A549 (cell line): ENCODE measurements around the gene TFCP2. TPM values are rescaled to one million over a fixed set of nuclear protein-coding genes. Genes with fewer than 3 reads are reported as not detected.

Source experiments
- ATAC-seq, 2 experiments: fragments of 200-7000 bp in 1 of 2; fragments of >200 bp in 1 of 2; cut with Nextera tagmentation in 1 of 2; cut with Tn5 transposase in 1 of 2; 3 replicates each; pipeline versions ENCODE4 v1.8.0 to v1.9.1; 2018 to 2020; ENCODE audit warnings: mild to moderate bottlenecking in 1 of 2, moderate library complexity in 1 of 2
- CTCF ChIA-PET: fragments of 300-600 bp; sonication (Branson Sonifier 250); formaldehyde crosslinking; extraction: SDS; loops from one replicate; lab custom pipeline; 2021; ENCODE audit warnings: antibody characterized with exemption, inconsistent platforms; lab: Yijun Ruan, JAX
- POLR2A ChIA-PET: fragments of 350-600 bp; formaldehyde crosslinking; extraction: SDS; loops from one replicate; lab custom pipeline; 2021; ENCODE audit warnings: antibody characterized with exemption, inconsistent platforms; lab: Yijun Ruan, JAX
- DNase-seq, 2 experiments: peaks; one replicate each; pipeline versions ENCODE4 v3.0.0 to v3.0.0-alpha.2; 2011 to 2016; ENCODE audit warnings: low read depth in 1 of 2, low spot score in 1 of 2
- FAIRE-seq: peaks from 2 replicates; lab custom pipeline; 2011; peaks lifted over from hg19 to GRCh38; lab: Jason Lieb, UNC
- H3K27ac ChIP-seq, 2 experiments: fragments of >200 bp; sonication (Bioruptor Twin); formaldehyde crosslinking; 3 replicates each; pipeline ENCODE4 v1.5.1; 2016 to 2017
- H3K4me1 ChIP-seq: fragments of >200 bp; sonication (Bioruptor Twin); formaldehyde crosslinking; 3 replicates; pipeline ENCODE4 v1.6.1; 2016
- H3K4me2 ChIP-seq: fragments of >200 bp; sonication (Bioruptor Twin); formaldehyde crosslinking; 3 replicates; pipeline ENCODE4 v1.6.1; 2016
- H3K4me3 ChIP-seq: fragments of >200 bp; sonication (Bioruptor Twin); formaldehyde crosslinking; 3 replicates; pipeline ENCODE4 v1.5.1; 2016
- H3K9me3 ChIP-seq: fragments of >200 bp; sonication (Bioruptor Twin); formaldehyde crosslinking; 3 replicates; pipeline ENCODE4 v1.6.1; 2016
- BHLHE40 ChIP-seq: IDR thresholded peaks from 2 replicates; pipeline ENCODE4 v1.6.1; 2012; ENCODE audit warnings: low read depth, low read length, inconsistent platforms
- EHF ChIP-seq: fragments of 250-450 bp; sonication (Bioruptor Pico); IDR thresholded peaks from 2 replicates; pipeline ENCODE4 v1.5.0; 2020; ENCODE audit warnings: mild to moderate bottlenecking
- EHMT2 ChIP-seq: fragments of 200-600 bp; sonication (generic); IDR thresholded peaks from 2 replicates; pipeline ENCODE4 v1.6.1; 2016; ENCODE audit warnings: antibody characterized with exemption, low read depth, mild to moderate bottlenecking, moderate library complexity
- FOSL2 ChIP-seq, 2 experiments: fragments of 450-650 bp in 1 of 2; fragments of >200 bp in 1 of 2; sonication (Bioruptor Twin) in 1 of 2; formaldehyde crosslinking; IDR thresholded peaks; 2 replicates each; pipeline versions ENCODE4 v1.5.0 to v1.6.1; 2016 to 2020; ENCODE audit warnings: mild to moderate bottlenecking in 1 of 2, moderate library complexity in 1 of 2
- FOXS1 ChIP-seq: fragments of 250-450 bp; sonication (Bioruptor Pico); IDR thresholded peaks from 2 replicates; pipeline ENCODE4 v1.5.0; 2020; ENCODE audit warnings: mild to moderate bottlenecking, moderate library complexity
- GATA3 ChIP-seq: IDR thresholded peaks from 2 replicates; pipeline ENCODE4 v1.6.1; 2012; ENCODE audit warnings: borderline replicate concordance
- HEYL ChIP-seq: fragments of 250-450 bp; sonication (Bioruptor Pico); IDR thresholded peaks from 2 replicates; pipeline ENCODE4 v1.8.0; 2021; ENCODE audit warnings: mild to moderate bottlenecking, moderate library complexity
- HOXB13 ChIP-seq: fragments of 250-450 bp; sonication (Bioruptor Pico); IDR thresholded peaks from 2 replicates; pipeline ENCODE4 v1.5.0; 2020; ENCODE audit warnings: low read depth, mild to moderate bottlenecking, moderate library complexity
- HOXB5 ChIP-seq: fragments of 250-450 bp; sonication (Bioruptor Pico); IDR thresholded peaks from 2 replicates; pipeline ENCODE4 v1.5.0; 2020; ENCODE audit warnings: mild to moderate bottlenecking, moderate library complexity
- JUN ChIP-seq, 2 experiments: fragments of >200 bp; sonication (Bioruptor Twin); formaldehyde crosslinking; IDR thresholded peaks; 2 replicates in 1 of 2; 3 replicates in 1 of 2; pipeline ENCODE4 v1.6.1; 2016 to 2017
- MAZ ChIP-seq: fragments of 150-350 bp; IDR thresholded peaks from 2 replicates; pipeline ENCODE4 v1.6.1; 2014; ENCODE audit warnings: antibody characterized with exemption, low read depth, low read length, borderline replicate concordance
- PHF8 ChIP-seq: fragments of 200-600 bp; sonication (generic); IDR thresholded peaks from 2 replicates; pipeline ENCODE4 v1.6.1; 2016; ENCODE audit warnings: low read depth, mild to moderate bottlenecking, antibody characterized with exemption, moderate library complexity, borderline replicate concordance
- POLR2A ChIP-seq: IDR thresholded peaks from 2 replicates; pipeline ENCODE4 v1.6.1; 2012; ENCODE audit warnings: mild to moderate bottlenecking, low read length
- RARB ChIP-seq: fragments of 250-450 bp; sonication (Bioruptor Pico); IDR thresholded peaks from 2 replicates; pipeline ENCODE4 v1.8.0; 2021; ENCODE audit warnings: mild to moderate bottlenecking, moderate library complexity
- RFX5 ChIP-seq: fragments of 450-650 bp; IDR thresholded peaks from 2 replicates; pipeline ENCODE4 v1.7.1; 2014; ENCODE audit warnings: antibody characterized with exemption, mild to moderate bottlenecking, moderate library complexity
- ZFP36 ChIP-seq: fragments of 450-650 bp; IDR thresholded peaks from 2 replicates; pipeline ENCODE4 v1.6.1; 2014; ENCODE audit warnings: borderline replicate concordance; ENCODE audit not compliant: partially characterized antibody
- ZNF302 ChIP-seq: fragments of 250-450 bp; sonication (Bioruptor Pico); IDR thresholded peaks from 2 replicates; pipeline ENCODE4 v1.9.0; 2021; ENCODE audit warnings: inconsistent platforms, mild to moderate bottlenecking, moderate library complexity
- whole genome bisulfite sequencing: methylation state at CpG from one replicate; pipeline ENCODE4 v1.1.6; 2017; ENCODE audit errors: missing lambda C conversion rate; 5-methylcytosine and 5-hydroxymethylcytosine counted together
- polyA plus RNA-seq, 4 experiments: library from polyadenylated mRNA; depleted of rRNA in 3 of 4; stranded (reverse); fragments of >200 nt; fragmentation: RNase III in 1 of 4; extraction: RNeasy Plus Mini Kit Qiagen cat#74134 plus additional on column Dnase treatment in 1 of 4; gene quantifications; 2 replicates in 3 of 4; 3 replicates in 1 of 4; pipeline ENCODE4 v1.2.3, GENCODE V29; 2011 to 2017
- TF ChIP-seq, protein P1 (sequence below): fragments of >200 bp; sonication (Bioruptor Twin); formaldehyde crosslinking; IDR thresholded peaks from 2 replicates; pipeline ENCODE4 v1.6.1; 2016
- TF ChIP-seq, protein P2 (sequence below): IDR thresholded peaks from 2 replicates; pipeline ENCODE4 v1.6.1; 2012
- TF ChIP-seq, protein P3 (sequence below): fragments of >200 bp; sonication (Bioruptor Twin); formaldehyde crosslinking; IDR thresholded peaks from 3 replicates; pipeline ENCODE4 v1.6.1; 2016
- TF ChIP-seq, protein P4 (sequence below): IDR thresholded peaks from 2 replicates; pipeline ENCODE4 v1.6.1; 2012
- TF ChIP-seq, protein P5 (sequence below): IDR thresholded peaks from 2 replicates; pipeline ENCODE4 v1.6.1; 2012; ENCODE audit warnings: low read depth, borderline replicate concordance
- TF ChIP-seq, protein P6 (sequence below): fragments of 250-450 bp; sonication (Bioruptor Pico); IDR thresholded peaks from 2 replicates; pipeline ENCODE4 v1.5.0; 2021; ENCODE audit warnings: mild to moderate bottlenecking, moderate library complexity, borderline replicate concordance

The TFCP2 gene
- polyA plus RNA-seq, 2 of the 4 experiments (the other 2 are of a cell fraction): 18.7 to 39.8 TPM

DNA sequence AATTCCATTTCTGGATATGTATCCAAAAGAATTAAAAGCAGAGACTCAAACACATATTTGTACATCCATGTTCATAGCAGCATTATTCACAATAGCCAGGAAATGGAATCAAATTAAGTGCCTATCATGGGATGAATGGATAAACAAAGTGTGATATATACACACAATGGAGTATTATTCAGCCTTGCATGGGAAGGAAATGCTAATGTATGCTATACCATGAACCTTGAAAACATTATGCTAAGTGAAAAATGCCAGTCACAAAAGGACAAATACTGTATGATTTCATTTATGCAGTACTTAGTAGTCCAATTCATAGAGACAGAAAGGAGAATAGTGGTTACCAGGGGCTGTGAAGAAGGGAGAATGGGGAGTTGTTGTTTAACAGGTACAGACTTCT, 57.4 kb downstream of the TFCP2 start:
- Histone ChIP-seq H3K27ac (no peak overlapping the region), H3K4me2 (no peak overlapping the region), H3K4me1 (no peaks in the 10 kb centered on the region)
- no peak for FAIRE-seq
- no peak for TF ChIP-seq HOXB13 (CRISPR knock-in tag)
- TF ChIP-seq POLR2A: no peak
- TF ChIP-seq, protein P1, sequence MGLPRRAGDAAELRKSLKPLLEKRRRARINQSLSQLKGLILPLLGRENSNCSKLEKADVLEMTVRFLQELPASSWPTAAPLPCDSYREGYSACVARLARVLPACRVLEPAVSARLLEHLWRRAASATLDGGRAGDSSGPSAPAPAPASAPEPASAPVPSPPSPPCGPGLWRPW: no peak
- TF ChIP-seq PHF8: no peak
- TF ChIP-seq, all 56 proteins: peak for 0
- DNase-seq (no peak), ATAC-seq (no peak)
- no peak overlapping the region for H3K4me3 ChIP-seq
- ChIA-PET POLR2A (interaction anchor here (0.6 kb wide), 1 partner anchor 89 kb away, joined by 4 read pairs; no protein-coding TSS in a partner anchor), CTCF (interaction anchor here (0.6 kb wide), 1 partner anchor 371 kb away, joined by 3 read pairs; no protein-coding TSS in a partner anchor)
- H3K9me3 ChIP-seq: no peaks in the 10 kb centered on the region

DNA sequence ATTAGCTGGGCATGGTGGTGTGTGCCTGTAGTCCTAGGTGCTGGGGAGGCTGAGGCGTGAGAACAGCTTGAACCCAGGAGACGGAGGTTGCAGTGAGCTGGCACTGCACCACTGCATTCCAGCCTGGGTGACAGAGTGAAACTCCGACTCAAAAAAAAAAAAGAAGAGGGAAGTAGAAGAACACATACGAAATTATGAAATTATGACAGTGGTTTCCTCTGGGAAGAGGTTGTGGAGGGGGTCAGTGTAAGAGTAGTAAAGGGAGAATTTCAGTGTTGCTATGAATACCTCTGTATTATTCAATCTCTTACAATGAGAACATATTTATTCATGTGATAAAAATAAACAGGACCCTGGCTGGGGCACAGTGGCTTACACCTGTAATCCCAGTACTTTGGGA, 64.8 kb downstream of the TFCP2 start:
- no peaks in the 10 kb centered on the region for H3K4me1 ChIP-seq
- no peak for FAIRE-seq

DNA sequence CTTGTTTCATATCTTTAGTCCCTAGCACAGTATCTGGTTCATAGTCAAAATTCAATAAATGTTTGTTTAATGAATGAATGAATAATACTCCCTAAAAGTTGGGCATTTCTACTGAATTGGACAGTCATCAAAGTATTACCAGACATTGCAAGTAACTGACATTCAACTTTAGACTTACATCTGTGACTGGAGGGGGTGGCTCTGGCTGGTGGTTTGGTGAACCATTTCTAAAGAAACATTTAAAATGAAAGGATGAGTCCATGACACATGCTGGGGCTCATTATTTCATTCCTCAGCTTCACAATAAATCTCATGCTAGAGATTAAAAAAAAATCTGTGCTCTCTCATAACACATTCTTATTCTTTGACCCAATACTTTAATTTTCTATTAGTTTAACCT, 69.0 kb downstream of the TFCP2 start:
- POLR2A ChIA-PET: interaction anchor here (1.1 kb wide), 1 partner anchor 20 kb away, joined by 3 read pairs; no protein-coding TSS in a partner anchor
- no peak overlapping the region for H3K4me2 ChIP-seq
- TF ChIP-seq, protein P2, sequence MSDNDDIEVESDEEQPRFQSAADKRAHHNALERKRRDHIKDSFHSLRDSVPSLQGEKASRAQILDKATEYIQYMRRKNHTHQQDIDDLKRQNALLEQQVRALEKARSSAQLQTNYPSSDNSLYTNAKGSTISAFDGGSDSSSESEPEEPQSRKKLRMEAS: no peak
- TF ChIP-seq, protein P3, sequence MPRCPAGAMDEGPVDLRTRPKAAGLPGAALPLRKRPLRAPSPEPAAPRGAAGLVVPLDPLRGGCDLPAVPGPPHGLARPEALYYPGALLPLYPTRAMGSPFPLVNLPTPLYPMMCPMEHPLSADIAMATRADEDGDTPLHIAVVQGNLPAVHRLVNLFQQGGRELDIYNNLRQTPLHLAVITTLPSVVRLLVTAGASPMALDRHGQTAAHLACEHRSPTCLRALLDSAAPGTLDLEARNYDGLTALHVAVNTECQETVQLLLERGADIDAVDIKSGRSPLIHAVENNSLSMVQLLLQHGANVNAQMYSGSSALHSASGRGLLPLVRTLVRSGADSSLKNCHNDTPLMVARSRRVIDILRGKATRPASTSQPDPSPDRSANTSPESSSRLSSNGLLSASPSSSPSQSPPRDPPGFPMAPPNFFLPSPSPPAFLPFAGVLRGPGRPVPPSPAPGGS: no peak
- TF ChIP-seq RFX5: no peak
- no peaks in the 10 kb centered on the region for H3K4me1 ChIP-seq
- no peak overlapping the region for H3K4me3 ChIP-seq
- CTCF ChIA-PET: no interaction called here
- H3K9me3 ChIP-seq: no peaks in the 10 kb centered on the region
- DNase-seq (no peak), ATAC-seq (no peak), FAIRE-seq (no peak)
- no peak overlapping the region for H3K27ac ChIP-seq

More for the DNA sequence above, 64.8 kb downstream of the TFCP2 start:
- no peak overlapping the region for H3K27ac ChIP-seq
- ChIA-PET CTCF (no interaction called here), POLR2A (interaction anchor here (1.1 kb wide), 1 partner anchor 24 kb away, joined by 4 read pairs; the partner anchor contains the start of gene CSRNP2)
- WGBS: 87% methylated on average over 4 of the region's 4 CpGs
- no peak overlapping the region for H3K4me3 ChIP-seq
- no peak for ATAC-seq
- no peaks in the 10 kb centered on the region for H3K9me3 ChIP-seq
- TF ChIP-seq JUN (IDR thresholded peaks at IDR 0.05) (no peak), RFX5 (no peak), HEYL (no peak), ZFP36 (no peak), GATA3 (no peak), MAZ (no peak), EHMT2 (no peak), EHF (CRISPR knock-in tag) (no peak), FOSL2 (IDR thresholded peaks at IDR 0.05) (no peak), FOSL2 (CRISPR knock-in tag; IDR thresholded peaks at IDR 0.05) (no peak), ZNF302 (CRISPR knock-in tag) (no peak), POLR2A (no peak), HOXB5 (CRISPR knock-in tag) (no peak), FOXS1 (no peak), RARB (CRISPR knock-in tag) (no peak), BHLHE40 (no peak)
- TF ChIP-seq, protein P4, sequence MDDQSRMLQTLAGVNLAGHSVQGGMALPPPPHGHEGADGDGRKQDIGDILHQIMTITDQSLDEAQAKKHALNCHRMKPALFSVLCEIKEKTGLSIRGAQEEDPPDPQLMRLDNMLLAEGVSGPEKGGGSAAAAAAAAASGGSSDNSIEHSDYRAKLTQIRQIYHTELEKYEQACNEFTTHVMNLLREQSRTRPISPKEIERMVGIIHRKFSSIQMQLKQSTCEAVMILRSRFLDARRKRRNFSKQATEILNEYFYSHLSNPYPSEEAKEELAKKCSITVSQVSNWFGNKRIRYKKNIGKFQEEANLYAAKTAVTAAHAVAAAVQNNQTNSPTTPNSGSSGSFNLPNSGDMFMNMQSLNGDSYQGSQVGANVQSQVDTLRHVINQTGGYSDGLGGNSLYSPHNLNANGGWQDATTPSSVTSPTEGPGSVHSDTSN: no peak
- TF ChIP-seq, protein P5, sequence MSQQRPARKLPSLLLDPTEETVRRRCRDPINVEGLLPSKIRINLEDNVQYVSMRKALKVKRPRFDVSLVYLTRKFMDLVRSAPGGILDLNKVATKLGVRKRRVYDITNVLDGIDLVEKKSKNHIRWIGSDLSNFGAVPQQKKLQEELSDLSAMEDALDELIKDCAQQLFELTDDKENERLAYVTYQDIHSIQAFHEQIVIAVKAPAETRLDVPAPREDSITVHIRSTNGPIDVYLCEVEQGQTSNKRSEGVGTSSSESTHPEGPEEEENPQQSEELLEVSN: no peak
- TF ChIP-seq, protein P3: no peak
- TF ChIP-seq, protein P6, sequence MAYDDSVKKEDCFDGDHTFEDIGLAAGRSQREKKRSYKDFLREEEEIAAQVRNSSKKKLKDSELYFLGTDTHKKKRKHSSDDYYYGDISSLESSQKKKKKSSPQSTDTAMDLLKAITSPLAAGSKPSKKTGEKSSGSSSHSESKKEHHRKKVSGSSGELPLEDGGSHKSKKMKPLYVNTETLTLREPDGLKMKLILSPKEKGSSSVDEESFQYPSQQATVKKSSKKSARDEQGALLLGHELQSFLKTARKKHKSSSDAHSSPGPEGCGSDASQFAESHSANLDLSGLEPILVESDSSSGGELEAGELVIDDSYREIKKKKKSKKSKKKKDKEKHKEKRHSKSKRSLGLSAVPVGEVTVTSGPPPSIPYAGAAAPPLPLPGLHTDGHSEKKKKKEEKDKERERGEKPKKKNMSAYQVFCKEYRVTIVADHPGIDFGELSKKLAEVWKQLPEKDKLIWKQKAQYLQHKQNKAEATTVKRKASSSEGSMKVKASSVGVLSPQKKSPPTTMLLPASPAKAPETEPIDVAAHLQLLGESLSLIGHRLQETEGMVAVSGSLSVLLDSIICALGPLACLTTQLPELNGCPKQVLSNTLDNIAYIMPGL (CRISPR knock-in tag): no peak
- TF ChIP-seq, protein P1: no peak
- no peak for DNase-seq
- H3K4me2 ChIP-seq: no peak overlapping the region
